HG02884 (cell line): ENCODE data around the gene CHIT1.

ENCODE experiments used
- ATAC-seq: cut with Tn5 transposase; IDR thresholded peaks from one replicate; pipeline ENCODE4 v1.9.1; 2021; ENCODE audit warnings: mild to moderate bottlenecking, moderate library complexity; ENCODE audit not compliant: unreplicated experiment

The CHIT1 gene

GRCh38 chr1:203217139-203217655 is 12.3 kb downstream of the CHIT1 start:
- ATAC-seq: no peak

DNA sequence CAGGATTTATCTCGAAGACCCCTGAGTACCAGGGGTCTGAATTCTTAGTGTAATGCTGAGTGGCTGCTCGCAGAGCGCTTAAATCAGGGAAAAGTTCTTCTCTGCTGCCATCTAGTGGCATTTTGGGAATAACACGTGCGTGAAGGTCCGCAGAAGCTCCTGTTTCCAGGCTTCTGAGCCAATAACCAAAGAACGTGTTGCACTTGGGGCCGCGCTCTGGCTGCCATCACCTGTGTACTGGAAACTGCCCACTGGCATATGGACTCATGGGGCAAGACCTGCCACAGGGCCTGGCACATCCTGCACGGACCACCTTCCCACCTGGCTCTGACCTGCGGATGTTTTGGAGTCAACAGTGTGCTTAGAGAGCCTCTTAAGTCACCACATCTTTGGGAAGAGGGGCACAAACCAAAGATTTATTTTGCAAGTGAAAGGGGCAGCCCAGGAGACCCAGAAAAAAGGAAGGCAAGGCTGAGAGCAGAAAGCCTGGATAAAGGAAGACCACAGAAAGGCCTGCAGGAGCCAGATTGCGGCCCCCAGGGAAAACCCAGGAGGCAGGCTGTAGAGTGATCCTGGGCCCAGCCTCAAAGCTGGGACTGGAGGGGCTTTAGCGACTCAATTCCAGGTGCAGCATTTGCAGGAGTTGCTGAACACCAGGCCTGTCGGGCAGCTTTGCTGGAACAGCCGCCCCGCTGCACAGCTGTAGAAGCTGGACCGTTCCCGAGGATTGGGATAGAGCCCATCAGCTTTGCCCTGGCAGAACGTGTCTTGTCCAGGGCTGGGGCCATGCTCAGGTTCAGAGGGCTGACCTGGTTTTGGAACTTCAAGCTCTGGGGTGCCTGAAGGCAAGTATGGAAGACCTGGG is 13.0 kb downstream of the CHIT1 start:
- ATAC-seq: no peak

DNA sequence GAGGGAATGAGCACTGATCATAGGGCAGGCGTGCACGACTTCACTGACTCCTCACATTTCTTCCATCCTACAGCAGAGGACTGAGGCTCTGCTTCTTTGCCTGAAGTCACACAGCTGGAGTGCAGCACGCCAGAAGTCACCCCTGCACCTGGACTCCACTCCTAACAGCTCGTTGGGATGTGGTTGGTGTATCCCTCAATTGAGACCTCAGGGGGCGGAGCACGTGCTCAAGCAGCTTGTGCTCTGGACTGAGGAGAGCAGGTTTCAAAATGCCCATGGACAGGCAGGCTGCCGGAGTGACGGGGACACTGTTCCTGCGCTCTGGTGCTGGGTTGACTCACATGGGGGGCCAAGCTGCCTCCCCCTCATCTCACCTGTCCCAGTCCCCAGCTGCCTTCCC is 13.9 kb downstream of the CHIT1 start:
- ATAC-seq: no peak

GRCh38 chr1:203214871-203215270 is 14.6 kb downstream of the CHIT1 start:
- ATAC-seq: no peak

GRCh38 chr1:203213126-203213525 is 16.3 kb downstream of the CHIT1 start:
- no peak for ATAC-seq

GRCh38 chr1:203211812-203212211 is 17.7 kb downstream of the CHIT1 start:
- no peak for ATAC-seq

DNA sequence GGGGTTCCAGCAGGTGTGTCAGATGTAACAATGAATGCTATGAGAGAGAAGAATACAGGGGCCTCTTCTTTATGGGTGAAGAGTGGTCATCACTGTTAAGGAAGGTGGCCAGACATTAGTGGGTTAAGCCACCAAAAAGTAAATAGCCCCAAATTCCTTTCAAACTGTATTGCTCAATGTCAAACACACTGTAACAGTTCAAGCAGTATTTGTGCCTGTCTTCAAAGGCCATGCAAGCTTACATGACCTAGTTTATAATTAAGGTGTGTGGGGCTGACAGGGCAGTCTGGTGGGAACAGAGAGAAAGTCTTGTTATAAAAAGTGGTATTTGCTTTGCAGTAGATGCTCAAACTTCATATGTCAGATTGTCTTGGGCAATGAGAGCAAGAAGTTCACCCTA is 18.5 kb downstream of the CHIT1 start:
- no peak for ATAC-seq

DNA sequence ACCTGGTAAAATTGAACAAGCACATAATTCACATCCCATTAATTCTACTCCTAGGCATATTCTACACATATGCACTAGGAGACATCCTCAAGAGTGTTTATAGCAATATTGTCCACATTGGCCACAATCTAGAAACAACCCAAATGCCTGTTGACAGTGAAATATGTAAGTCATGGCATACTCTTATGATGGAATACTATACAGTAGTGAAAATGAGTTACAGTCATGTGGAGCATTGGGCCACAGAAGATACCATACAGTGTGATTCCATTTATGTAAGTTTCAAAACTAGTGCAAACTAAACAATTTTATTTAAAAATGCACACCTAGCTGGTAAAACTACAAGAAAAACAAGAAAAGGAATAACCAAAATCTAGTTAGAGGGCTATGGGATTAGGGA is 19.1 kb downstream of the CHIT1 start:
- no peak for ATAC-seq

GRCh38 chr1:203208181-203208580 is 21.3 kb downstream of the CHIT1 start:
- no peak for ATAC-seq

- ATAC-seq: no peak
Measured at GRCh38 chr1:203207751-203208150, 21.7 kb downstream of the CHIT1 start.

GRCh38 chr1:203206129-203206687 is 23.3 kb downstream of the CHIT1 start:
- no peak for ATAC-seq

DNA sequence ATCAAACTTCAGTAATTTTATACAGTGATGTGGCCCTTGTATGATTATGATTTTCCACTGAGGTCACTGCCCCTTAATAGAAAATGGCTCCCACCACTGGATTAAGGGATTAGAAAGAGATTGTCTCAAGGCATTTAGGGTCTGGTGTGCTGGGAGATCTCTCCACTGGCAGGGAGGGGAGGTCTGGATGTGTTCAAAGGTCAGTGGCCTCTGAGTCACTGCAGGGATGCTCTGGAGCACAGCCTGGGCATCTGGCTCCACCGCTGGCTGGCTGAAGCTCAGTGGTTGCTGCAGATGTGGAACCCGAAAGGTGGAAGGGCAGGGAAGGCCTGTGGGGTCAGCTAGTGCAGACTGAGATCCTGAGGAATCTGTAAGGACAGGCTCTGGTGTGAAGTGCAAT is 24.7 kb downstream of the CHIT1 start:
- no peak for ATAC-seq

DNA sequence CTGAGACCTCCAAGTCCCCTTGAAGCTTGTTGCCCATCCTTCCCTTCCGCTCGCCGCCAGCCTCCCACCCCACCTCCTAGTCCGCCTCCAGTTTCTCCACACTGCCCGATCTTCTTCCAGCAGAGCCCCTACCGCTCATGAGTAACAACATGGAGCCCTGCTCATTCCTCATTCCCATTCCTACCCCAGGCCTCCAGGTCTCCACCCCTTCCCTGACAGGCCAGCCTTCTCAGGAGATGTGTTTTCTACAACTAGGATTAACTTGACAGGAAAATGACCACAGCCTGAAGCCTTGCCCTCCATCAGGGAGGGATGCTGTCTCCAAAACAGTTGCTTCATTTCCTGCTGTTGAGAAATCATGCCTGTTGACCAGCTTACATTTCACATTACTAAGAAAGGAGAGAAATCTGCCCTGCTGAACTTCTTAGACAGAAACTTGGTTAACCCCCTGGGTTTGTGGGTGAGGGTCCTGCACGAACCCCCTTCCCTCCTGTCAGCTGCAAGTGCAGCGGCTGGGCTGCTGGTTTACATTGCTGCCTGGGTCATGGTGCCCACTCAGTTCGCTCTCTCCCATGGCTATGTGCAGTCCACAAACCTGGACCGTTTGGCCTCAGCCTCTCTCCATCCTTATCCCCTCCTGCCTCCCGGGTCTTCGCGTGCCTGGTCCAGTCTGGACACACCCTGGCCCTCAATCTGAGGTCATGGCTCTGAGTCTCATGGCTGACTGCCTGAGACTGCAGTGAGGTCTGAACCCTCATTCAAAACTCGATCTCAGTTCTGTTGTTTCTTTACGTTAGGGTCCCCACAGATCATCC is 26.8 kb downstream of the CHIT1 start:
- no peak for ATAC-seq

GRCh38 chr1:203201516-203202205 is 27.8 kb downstream of the CHIT1 start:
- ATAC-seq: no peak

- no peak for ATAC-seq
Measured at GRCh38 chr1:203200916-203201315, 28.6 kb downstream of the CHIT1 start.

DNA sequence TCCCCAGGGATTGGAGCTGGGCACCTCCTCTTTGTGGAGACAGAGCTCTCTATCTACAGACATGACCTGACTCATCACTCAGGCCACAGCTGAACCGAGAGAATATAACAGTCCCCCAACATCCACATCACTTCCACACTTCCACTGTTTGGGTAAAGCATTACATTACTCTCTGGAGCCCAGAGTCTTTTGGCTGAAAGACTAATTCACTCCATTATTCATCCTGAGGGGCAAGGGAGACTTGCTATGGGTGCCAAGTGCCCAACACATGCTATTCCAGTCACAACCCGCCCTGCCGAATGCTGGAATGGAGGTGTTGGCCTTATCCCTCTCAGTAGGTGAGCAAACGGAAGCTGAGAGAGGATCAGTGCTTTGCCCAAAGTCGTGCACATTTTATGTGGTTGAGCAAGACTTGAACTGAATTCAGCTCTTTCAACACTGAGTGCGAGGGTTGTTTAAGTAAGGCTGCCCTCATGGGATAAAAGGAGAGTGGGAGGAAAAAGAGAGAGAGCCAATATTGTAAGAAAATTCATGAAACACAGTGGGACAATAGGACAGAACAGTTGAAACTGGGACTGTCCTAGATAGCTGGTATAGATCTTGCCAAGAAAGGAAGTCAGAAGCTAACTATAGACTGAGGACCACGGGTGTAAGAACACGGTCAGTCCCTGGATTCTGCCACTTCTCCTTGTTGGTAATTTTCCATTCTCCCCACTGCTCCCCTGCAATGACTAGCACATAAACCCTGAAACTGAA is 29.5 kb downstream of the CHIT1 start:
- ATAC-seq: no peak

- no peak for ATAC-seq
Measured at GRCh38 chr1:203199481-203199815, 30.0 kb downstream of the CHIT1 start.

GRCh38 chr1:203199002-203199401 is 30.5 kb downstream of the CHIT1 start:
- no peak for ATAC-seq

GRCh38 chr1:203197625-203198024 is 31.8 kb downstream of the CHIT1 start:
- no peak for ATAC-seq

DNA sequence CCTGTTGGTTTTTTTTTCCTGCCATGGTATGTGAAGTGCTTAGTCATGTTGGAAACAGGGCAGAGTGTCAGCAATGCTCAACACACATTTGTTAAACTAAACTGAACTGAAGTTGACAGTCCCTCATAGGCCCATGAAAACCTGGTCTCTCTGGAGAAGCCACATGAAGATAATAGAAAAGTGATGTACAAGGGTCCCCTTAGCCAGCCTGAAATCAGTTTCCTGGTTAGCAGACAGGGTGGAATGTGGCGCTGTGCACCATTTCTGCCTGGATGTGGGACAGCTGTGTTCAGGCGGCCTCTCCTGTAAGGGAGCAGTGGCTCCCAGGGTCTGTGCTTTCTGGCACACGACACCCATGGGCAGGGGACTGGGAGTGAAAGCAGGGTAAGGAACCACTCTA is 33.1 kb downstream of the CHIT1 start:
- no peak for ATAC-seq
